GM18498 (cell line): ENCODE measurements around the gene MSI2.

ENCODE experiments used
- ATAC-seq: cut with Tn5 transposase; IDR thresholded peaks from one replicate; pipeline ENCODE4 v1.9.1; 2021; ENCODE audit warnings: mild to moderate bottlenecking, moderate library complexity; ENCODE audit not compliant: unreplicated experiment

The MSI2 gene

DNA sequence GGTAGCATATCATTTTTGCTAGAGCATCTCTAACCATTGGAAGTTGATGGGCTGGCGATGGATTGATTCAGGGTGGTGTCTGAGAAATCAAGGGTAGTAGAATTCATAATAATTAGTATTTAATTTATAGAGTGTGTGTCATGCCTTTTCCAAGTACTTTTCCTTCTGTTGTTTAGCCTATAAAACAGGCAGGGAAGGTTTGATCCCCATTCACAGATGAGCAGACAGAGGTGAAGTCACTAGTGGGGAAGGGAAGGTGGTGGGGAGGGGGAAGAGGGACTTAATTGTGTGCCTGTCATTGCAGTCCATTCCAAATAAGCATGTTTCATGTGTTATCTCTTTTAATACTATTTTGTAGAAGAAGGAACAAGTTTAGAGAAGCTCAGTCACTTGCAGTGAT lies 131.3 kb downstream of the MSI2 start:
- no peak for ATAC-seq

DNA sequence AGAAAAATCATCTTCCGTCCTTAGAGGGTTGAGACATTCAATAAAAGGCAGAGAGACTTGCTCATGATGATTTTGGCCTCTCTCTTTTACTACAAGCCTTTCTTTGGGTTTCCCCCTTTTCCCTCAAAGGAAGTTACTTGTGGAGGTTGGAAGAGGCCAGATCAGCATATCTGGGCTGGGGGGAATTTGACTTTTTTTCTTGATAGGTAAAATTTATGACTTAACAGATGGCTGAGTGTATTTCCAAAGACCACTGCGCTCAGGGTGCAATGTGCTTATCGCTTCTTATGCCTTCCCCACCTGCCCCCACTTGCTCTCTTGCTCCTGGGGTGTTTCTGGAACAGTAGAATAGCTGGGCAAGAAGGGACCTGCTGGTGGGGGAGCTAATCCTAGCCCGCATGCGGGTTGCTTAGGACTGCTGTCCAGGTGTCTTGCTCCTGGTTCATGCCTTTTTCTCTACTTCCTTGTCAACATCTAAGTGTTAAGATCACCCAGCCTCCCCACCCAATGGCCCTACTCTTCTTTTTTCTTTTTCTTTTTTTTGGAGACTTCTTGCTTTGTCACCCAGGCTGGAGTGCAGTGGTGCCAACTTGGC lies 131.9 kb downstream of the MSI2 start:
- no peak for ATAC-seq

DNA sequence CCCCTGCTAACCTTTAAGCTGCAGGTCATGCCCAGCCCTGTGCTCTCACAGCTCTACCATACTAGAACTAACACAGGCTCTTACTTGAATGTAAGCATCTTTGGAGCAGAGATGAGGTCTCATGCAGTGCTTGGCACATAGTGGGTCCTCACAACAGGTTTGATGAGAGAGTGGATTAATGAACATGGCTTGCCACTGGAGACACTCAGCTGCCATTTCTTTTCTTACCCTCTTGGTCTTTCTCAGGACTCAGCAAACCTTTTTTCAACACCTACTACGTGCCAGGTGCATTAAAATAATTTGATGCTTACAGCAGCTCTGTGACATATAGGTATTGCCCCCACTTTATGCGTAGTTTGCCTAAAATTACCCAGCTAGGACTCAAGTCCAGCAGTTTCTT lies 133.2 kb downstream of the MSI2 start:
- no peak for ATAC-seq

DNA sequence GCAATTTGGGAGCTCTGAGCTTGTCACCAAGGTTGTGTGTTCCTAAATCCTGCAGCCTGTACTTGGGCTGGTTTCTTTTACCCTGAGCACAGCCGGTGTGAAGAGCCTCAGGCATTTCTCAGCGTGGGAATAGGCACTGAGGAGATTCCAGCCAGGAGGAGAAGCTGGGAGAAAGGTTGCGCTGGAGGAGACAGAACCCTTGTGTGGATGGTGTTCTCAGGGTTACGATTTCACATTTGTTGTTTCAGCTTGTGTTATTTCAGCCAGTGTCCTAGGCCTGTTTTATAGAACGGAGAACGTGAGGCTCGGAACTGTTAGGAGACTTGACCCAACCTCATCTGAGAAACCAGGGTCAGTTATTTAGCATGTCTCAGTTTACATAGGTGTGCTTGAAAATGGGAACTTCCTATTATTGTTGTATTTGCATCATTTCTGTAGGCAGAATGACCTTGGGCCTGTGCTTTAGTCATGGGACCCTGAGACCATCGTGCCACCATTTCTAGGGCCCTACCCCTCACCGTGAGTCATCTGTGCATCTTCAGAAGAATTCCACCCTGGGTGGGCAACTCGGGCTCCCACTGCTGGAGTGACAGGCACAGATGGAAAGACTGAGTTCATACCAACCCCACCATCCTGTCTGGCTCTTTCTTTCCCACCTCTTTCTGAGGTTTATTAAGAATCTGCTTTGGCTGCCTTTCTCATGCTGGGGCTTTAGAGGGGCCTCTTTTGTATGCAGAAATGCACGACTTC lies 134.9 kb downstream of the MSI2 start:
- no peak for ATAC-seq

DNA sequence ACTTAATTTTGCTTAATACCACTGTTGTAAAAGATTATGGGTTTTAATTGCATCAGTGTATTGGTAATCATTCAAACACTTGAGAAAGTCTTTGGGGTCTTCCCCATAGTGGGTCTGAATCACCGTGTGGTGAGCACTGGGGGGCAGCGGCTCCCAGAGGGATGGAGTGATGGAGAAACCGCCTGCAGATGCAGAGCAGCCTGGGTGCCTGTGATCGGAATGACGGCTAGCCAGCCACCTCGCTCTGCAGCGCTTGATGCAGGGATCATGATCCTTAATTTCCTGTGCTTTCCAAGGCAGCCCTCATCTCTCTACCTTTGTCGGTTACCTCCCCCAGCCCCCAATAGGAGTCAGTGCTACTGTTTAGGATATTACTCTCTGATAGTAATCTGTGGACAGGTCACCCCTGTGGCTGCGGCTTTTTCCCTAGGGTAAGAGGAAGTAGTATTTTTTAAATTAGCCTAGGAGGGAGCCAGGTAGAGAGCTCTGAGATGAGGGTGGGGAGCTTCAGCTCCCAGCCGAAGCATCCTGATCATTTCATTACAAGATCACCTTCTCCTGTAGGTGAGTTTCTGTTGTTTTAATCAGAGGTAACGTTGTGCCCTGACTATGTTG lies 135.6 kb downstream of the MSI2 start:
- no peak for ATAC-seq

DNA sequence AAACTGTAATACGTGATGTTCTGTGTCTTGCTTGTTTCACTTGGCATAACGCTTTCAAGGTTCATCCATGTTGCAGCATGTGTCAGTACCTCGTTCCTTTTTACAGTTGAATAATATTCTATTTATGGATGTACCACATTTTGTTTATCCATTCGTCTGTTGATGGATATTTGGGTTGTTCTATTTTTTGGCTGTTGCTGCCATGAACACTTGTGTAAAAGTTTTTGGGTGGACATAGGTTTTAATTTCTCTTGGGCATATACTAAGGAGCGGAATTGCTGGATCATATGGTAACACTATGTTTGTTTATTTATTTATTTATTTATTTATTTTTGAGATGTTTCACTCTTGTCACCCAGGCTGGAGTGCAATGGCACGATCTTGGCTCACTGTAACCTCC lies 137.0 kb downstream of the MSI2 start:
- no peak for ATAC-seq

DNA sequence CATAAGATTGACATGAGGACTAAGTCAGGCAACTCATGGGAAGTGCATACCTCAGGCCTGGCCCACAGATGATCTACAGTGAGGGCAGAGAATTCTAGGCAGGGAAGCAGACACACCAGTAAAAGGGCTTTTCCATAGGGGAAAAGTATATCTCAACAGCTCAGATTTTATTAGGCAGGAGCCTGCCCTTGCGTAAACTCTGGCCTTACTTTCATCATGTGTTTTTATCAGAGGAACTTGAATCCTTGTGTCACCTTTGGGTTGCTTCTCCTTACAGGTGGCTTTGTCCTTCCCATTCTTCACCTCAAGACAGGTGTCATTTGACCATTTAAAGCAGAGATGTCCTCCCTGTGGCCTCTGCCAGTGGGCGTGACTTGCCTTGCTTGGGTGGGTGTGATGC lies 138.1 kb downstream of the MSI2 start:
- no peak for ATAC-seq

DNA sequence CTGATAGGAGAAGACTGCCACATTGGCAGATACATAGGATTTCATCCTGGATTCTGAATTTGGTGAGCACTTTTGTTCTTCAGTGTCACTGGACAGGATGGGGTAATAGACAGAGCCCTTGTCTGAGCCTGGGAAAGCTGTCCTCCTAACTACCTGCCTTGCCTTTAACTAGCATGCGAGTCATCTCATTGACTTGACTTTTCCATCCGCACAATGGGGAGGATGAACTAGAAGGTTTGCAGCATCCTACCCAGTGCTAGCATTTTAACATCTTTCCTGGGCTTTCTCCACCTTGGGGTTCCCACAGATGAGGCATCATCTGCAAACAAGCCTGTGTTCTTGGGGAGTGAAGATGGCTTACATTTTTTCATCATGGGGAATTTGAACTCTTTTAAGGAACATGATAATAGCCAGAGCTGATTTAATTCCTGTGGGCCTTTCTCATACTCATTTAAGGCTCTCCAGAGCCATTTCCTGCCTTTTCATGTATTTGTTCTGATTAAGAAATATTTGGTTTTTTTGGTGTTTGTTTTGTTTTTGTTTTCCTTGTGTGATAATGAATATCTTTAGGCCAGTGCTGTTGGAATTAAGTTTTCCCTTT lies 139.5 kb downstream of the MSI2 start:
- ATAC-seq: no peak

DNA sequence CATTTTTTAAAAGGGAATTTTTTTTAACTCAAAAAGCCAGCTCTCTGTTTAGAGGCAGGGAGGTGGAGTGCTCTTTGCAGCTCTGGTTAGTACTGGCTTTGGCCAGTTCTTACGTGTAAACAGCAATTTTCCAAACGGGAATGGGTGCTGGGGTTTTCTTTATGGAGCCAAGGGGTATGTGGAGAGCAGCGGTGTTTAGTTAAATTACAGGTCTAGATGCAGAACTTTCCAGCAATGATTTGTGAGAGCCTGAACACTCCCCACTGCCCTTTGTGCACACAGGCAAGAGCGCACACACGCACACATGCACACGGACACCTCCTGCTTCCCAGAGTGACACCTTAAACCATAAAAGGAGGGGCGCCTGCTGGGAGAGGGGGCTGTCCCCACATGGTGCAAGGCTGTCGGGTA lies 140.2 kb downstream of the MSI2 start:
- ATAC-seq: no peak

DNA sequence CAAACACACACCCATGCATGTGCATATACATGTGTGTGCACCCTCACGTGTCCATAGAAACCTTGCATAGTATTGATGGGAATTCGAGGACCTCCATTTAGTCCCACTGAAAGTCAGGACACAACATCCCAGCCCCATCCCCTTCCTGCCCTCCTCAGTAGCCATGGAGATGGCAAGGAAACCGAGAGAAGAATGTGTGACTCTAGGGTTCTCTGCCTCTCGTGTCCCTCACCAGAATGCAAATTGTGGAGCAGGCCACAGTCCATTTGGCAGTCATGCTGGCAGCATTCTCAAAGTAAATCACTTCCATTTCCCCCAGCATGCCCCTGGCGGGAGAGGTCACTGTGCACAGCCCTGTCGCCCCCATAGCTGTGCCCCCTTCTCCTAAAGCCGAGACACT lies 141.1 kb downstream of the MSI2 start:
- ATAC-seq: no peak

DNA sequence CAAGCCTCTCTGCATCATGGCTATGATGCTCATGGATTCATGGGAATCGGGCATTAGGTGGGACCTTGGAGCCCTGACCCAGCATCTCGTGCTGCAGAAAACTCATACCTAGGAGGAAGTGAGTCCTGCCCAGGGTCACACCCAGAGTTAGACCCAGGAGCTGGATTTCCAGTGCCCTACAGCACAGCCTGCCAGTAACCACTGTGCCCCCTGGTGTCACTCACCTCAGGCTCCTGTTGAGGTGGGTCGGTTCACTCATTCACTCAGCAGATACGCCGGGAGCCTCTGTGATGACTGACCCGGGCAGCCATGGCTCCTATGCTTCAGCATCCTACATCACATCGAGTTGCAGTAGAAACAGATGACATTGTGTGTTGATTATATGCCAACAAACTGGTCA lies 143.4 kb downstream of the MSI2 start:
- no peak for ATAC-seq

DNA sequence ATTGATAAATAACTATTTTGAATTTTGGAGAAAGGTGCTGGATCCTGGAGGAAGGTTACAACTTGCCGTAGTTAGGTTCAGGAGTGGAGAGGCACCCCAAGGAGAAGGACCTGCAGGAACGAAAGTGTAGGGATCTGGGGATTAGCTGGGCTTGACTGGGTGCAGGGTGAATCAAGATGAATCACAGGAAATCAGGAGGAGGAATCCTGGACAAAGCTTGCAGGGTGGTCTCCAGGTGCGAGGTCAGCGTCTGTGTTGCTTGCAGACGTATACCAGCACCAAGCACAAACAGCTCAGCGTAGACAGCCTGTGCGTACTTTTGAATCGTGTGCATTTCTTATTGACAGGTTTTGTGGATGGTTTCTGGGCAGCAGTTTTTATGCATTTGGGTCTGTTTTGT lies 144.3 kb downstream of the MSI2 start:
- no peak for ATAC-seq

DNA sequence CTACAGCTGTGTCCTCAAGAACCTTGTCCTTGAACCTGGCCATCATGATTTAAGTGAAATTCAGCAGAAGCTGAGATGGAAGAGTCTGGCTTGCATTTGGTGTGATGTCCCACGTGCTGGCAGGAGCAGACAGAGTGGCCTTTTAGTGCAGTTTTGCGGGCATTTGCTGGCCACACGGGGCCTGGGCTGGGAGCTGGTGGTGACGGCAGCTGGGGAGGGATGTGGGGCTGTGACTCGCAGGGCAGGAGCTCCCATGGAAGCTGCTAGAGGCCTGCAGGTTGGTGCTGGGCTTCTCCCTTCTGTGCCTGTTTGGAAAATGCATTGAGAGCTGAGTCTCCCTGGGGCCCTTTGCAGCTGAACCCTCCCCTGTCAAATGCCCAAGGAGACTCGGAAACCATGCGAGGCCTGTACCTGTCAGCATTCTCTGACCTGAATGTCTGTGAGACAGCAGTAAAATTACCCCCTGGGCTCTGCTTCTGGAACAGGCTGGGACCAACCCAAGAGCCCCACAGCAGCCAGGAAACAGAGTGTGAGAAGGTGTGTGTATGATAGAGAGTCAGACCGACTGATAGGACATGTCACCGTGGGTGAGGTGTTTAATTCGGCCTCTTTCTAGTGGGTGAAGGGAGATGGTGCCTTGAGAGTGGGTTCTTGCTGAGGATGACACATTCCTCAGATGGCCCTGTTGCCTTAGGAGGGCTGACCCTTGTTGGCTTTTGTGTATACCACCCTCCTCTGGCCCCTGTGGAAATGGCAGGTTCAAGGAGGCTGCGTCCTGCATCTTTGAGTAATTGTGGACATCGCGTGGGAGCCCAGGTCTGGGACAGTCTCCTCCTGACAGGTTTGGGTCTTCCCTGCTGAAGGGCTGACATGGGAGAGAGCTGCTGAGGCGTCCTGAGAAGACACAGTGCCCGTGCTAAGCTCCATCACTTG lies 145.5 kb downstream of the MSI2 start:
- no peak for ATAC-seq

DNA sequence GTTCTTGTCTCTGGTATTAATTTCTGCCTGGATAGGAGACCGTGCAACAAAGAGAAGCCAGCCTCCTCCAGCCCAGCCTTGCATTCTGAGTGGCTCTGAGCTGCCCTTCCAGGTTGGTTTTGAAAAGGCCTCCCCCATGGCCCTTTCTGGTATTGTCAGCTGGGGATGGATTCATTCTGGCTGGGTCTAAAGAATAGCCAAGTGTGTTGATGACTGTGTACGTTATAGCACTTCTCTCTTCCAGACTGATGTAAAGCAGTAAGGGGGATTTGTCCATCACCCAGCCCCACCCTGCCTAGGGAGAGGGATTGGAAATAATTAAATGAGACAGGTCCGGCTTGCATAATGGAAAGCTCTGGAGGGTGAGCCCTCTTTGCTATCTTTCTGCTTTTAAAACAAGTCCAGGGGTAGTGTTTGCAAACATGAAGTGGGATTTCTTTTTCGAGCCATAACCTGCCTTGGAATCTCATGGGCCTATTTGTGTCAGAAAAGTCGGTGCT lies 146.4 kb downstream of the MSI2 start:
- ATAC-seq: no peak

DNA sequence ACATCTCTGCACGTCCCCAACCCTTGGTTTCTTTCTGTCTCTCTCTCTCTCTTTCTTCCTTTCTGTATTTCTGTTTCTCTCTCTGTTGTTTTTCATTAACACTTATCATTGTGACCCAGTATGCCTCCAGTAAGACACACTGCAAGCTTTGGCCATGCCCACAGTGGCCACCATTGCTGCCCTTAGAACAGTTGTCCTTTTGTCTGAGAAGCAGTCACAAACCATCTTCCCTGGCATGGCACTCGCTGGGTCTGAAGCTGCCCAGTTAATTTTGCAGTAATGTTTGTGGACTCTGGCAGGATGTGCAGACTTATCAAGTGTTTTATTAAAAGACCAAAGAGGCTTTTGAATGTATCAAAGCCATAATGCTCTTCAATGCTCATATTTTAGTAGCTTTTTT lies 146.9 kb downstream of the MSI2 start:
- ATAC-seq: no peak

DNA sequence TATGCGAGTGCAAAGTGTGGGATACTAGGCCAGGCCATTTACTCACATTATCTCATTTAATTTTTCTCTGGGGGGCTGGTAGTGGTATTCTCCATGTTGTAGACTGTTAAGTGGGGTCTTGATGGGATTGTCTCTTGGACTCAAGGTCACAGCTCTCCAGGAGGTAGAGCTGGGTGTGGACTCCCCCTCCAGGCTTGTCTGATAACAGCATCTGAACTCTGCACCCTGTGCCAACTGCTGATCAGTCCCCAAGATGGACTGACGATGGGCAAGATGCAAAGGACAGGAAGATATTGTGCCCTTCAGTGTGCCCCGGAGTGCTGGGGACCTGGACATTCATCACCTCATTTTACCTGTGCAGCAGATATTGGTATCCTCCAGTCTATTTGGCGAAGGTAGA lies 147.8 kb downstream of the MSI2 start:
- no peak for ATAC-seq

DNA sequence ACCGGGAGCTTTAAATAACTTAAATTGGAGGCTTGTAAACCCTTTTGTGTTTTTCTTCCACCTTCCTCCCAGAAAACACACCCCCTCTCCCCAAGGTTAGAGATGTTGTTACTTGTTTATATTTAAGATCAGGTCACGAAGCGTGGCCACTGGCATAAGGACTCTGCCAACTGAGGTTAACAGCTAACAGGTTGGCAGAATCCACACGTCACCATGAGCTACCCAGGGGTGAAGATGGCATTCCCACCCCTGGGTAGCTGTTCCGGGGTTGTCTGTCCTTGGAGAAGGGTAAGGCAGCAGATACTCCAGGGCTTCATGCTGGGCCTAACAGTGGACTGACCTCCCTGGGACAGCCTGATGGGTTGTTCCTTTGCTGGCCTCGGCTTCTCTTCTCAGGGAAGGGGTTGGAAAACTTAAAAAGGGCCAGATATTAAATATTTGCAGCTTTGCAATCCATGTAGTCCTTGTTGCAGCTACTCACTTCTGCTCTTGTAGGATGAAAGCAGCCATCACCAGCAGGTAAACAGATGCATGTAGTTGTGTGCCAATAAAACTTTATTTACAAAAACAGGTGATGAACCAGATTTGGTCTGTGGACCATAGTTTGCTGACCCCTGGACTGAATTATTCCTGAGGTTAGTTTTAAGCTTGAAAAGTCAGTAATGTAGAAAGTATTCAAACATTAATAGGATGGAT lies 148.6 kb downstream of the MSI2 start:
- no peak for ATAC-seq

DNA sequence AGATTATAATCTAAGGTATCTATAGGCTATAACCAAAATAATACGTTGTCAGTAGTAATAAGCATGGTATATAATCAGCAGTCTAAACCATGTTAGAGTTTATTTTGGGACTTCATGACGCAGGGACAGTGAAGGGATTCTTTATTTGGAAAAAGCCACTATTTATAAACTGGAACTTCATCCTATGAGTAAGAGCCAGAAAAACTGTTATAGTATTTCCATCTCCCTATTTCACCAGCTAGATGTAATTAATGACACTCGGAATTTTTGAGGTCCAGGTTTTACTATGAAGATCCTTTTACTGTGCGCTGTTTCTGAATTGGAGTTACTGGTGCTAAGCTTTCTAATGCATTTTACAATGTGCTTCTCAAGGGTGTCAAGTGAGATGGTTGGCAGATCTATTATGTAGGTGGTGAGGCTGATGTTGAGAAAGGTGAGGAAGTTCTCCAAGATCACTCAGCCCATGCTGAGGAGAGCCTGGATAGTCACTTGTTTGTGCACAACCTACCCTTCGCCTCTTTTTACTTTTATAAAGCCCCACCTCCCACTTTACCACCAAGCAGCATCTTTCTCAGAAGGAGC lies 149.3 kb downstream of the MSI2 start:
- ATAC-seq: no peak

DNA sequence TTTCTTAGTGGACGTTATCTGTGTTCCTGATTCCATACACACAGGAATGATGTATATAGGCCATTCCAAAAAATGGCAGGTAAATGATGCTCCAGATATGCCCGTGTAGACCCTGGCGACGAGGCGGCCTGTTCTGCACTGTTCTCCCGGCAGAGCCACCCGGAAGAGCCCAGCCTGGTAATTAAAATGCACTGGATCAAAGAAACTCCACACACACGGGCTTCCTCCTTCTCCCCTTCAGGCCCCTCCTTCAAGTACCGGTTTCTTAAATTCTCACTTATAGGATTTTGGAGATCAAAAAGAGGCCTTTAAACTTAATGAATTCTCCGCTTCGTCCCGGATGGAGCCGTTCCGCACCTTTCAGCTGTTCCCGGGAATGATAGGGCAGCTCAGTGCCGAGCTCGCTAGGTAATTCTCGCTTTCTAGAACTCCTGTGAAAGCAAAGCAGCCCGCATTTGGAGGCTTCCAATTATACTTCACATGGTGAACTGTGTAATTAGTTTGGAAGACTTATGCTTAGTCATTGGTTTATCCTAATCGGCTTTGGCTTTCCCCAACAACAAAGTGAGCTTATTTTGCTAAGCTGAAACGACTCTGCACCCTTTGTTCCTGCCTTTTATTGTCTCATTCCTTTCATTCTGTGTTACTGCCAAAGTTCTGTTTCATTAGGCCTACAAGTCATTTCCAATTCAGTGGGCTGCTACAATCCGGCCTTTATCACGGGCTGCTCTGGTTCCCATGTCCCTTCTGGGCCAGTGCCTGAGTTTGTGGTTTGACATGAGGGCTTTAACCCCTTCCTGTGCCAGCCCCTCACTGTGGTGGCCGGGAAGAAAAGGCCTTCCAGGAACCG lies 150.0 kb downstream of the MSI2 start:
- no peak for ATAC-seq
